HepG2 (cell line): ENCODE results near the gene PSMG3. TPM values are rescaled to one million over a fixed set of nuclear protein-coding genes. Genes with fewer than 3 reads are reported as not detected.

Experiments
- ATAC-seq: fragments of 200-7000 bp; cut with Tn5 transposase; 3 replicates; pipeline ENCODE4 v1.9.1; 2020; ENCODE audit warnings: mild to moderate bottlenecking, moderate library complexity
- BruUV-seq: library from RNA; stranded (reverse); fragments of 400-500 nt; replicated peaks from 2 replicates; lab custom pipeline; 2021; lab: Mats Ljungman, UMichigan
- CTCF ChIA-PET: fragments of 300-600 bp; formaldehyde crosslinking; extraction: SDS; loops from one replicate; lab custom pipeline; 2021; ENCODE audit warnings: low total read pairs, inconsistent platforms, low intra/inter-chr PET ratio; lab: Yijun Ruan, JAX
- POLR2A ChIA-PET: fragments of 350-600 bp; sonication (Branson Sonifier 250); formaldehyde crosslinking; loops from one replicate; lab custom pipeline; 2020; ENCODE audit warnings: antibody characterized with exemption, inconsistent platforms; lab: Yijun Ruan, JAX
- DNase-seq: peaks from one replicate; pipeline ENCODE4 v3.0.0-alpha.2; 2015; ENCODE audit warnings: low spot score
- FAIRE-seq: peaks from 3 replicates; lab custom pipeline; 2011; peaks lifted over from hg19 to GRCh38; lab: Jason Lieb, UNC
- H2AFZ ChIP-seq: one replicate; pipeline ENCODE4 v1.6.1; 2011; ENCODE audit warnings: low read length, inconsistent platforms
- H3K27ac ChIP-seq: fragments of 300-600 bp; 3 replicates; pipeline ENCODE4 v1.8.0; 2011; ENCODE audit warnings: mixed run types, mild to moderate bottlenecking, mixed read lengths, low read length, inconsistent platforms; ENCODE audit not compliant: insufficient read depth; ENCODE audit errors: extremely low read length
- H3K27me3 ChIP-seq, 2 experiments: fragments of 200-600 bp in 1 of 2; 2 replicates in 1 of 2; 3 replicates in 1 of 2; pipeline versions ENCODE4 v1.6.0 to v1.8.0; 2011; ENCODE audit warnings: low read length in 2 of 2, mild to moderate bottlenecking in 2 of 2, moderate library complexity in 2 of 2, inconsistent platforms in 1 of 2; ENCODE audit not compliant: insufficient read depth in 2 of 2, control insufficient read depth in 1 of 2
- H3K36me3 ChIP-seq, 2 experiments: fragments of 200-600 bp in 1 of 2; replicated peaks in 1 of 2; 2 replicates in 1 of 2; 3 replicates in 1 of 2; pipeline versions ENCODE4 v1.5.1 to v1.8.0; 2011; ENCODE audit warnings: low read length in 2 of 2, inconsistent platforms in 1 of 2; ENCODE audit not compliant: insufficient read depth in 2 of 2, control insufficient read depth in 1 of 2
- H3K4me1 ChIP-seq: 2 replicates; pipeline ENCODE4 v1.5.1; 2012; ENCODE audit warnings: low read length, inconsistent platforms; ENCODE audit not compliant: insufficient read depth
- H3K4me2 ChIP-seq: 2 replicates; pipeline ENCODE4 v1.6.0; 2011; ENCODE audit warnings: low read depth, low read length, inconsistent platforms
- H3K4me3 ChIP-seq, 3 experiments: fragments of 200-600 bp in 1 of 3; sonication (generic), shearing (Covaris generic) in 1 of 3; replicated peaks in 1 of 3; 2 replicates each; pipeline ENCODE4 v1.5.1; 2011 to 2016; ENCODE audit warnings: low read length in 3 of 3, inconsistent platforms in 2 of 3, low read depth in 2 of 3, mild to moderate bottlenecking in 2 of 3, control low read depth in 1 of 3, mixed read lengths in 1 of 3; ENCODE audit not compliant: insufficient read depth in 1 of 3
- H3K79me2 ChIP-seq: one replicate; pipeline ENCODE4 v1.6.1; 2011; ENCODE audit warnings: low read length, inconsistent platforms; ENCODE audit not compliant: insufficient read depth
- H3K9ac ChIP-seq: 2 replicates; pipeline ENCODE4 v1.6.0; 2011; ENCODE audit warnings: mild to moderate bottlenecking, low read depth, low read length, inconsistent platforms; ENCODE audit not compliant: insufficient read depth
- H3K9me3 ChIP-seq: 2 replicates; pipeline ENCODE4 v1.5.1; 2012; ENCODE audit warnings: mild to moderate bottlenecking, low read length
- H4K20me1 ChIP-seq: 2 replicates; pipeline ENCODE4 v1.6.0; 2011; ENCODE audit warnings: inconsistent platforms, mild to moderate bottlenecking, low read length, moderate library complexity; ENCODE audit not compliant: insufficient read depth
- AGO2 ChIP-seq: fragments of 200-400 bp; formaldehyde crosslinking; optimal IDR thresholded peaks from 2 replicates; pipeline ENCODE3; 2017; ENCODE audit warnings: mild to moderate bottlenecking, low read depth, low read length, moderate library complexity
- CBX2 ChIP-seq, 2 experiments: fragments of 200-600 bp in 1 of 2; sonication (generic); formaldehyde crosslinking in 1 of 2; IDR thresholded peaks; 2 replicates each; pipeline versions ENCODE4 v1.7.0 to v1.8.1; 2018 to 2022; ENCODE audit warnings: low read depth in 2 of 2, low read length in 1 of 2, mild to moderate bottlenecking in 1 of 2, missing genetic modification reagents in 1 of 2
- FOSL2 ChIP-seq: sonication (generic); formaldehyde crosslinking; IDR thresholded peaks from 2 replicates; pipeline ENCODE4 v1.4.0; 2020; ENCODE audit warnings: missing genetic modification reagents
- HNRNPL ChIP-seq: fragments of 200-400 bp; formaldehyde crosslinking; IDR thresholded peaks from 2 replicates; pipeline ENCODE4 v1.6.1; 2017; ENCODE audit warnings: mild to moderate bottlenecking, low read depth, low read length
- NR2C2 ChIP-seq: sonication (generic); formaldehyde crosslinking; IDR thresholded peaks from 2 replicates; pipeline ENCODE4 v1.4.0; 2020; ENCODE audit warnings: missing genetic modification reagents, mild to moderate bottlenecking, moderate library complexity, borderline replicate concordance
- SALL2 ChIP-seq: sonication (generic); formaldehyde crosslinking; IDR thresholded peaks from 2 replicates; pipeline ENCODE4 v1.8.1; 2023; ENCODE audit warnings: mild to moderate bottlenecking, missing genetic modification reagents, inconsistent platforms
- SAP130 ChIP-seq: IDR thresholded peaks from 2 replicates; pipeline ENCODE4 v1.6.1; 2016; ENCODE audit warnings: low read depth
- ZHX1 ChIP-seq: sonication (generic); formaldehyde crosslinking; IDR thresholded peaks from 2 replicates; pipeline ENCODE4 v1.8.1; 2022; ENCODE audit warnings: low read depth, mild to moderate bottlenecking, missing genetic modification reagents
- ZMAT5 ChIP-seq: sonication (generic); formaldehyde crosslinking; IDR thresholded peaks from 2 replicates; pipeline ENCODE4 v1.5.0; 2020; ENCODE audit warnings: mild to moderate bottlenecking, low read depth, missing genetic modification reagents, borderline replicate concordance
- ZNF264 ChIP-seq: sonication (generic); formaldehyde crosslinking; IDR thresholded peaks from 2 replicates; pipeline ENCODE4 v1.4.0; 2020; ENCODE audit warnings: missing genetic modification reagents
- ZNF44 ChIP-seq: sonication (generic); formaldehyde crosslinking; IDR thresholded peaks from 2 replicates; pipeline ENCODE4 v1.5.1; 2020; ENCODE audit warnings: mild to moderate bottlenecking, missing genetic modification reagents
- ZNF446 ChIP-seq: sonication (generic); formaldehyde crosslinking; IDR thresholded peaks from 2 replicates; pipeline ENCODE4 v1.5.0; 2020; ENCODE audit warnings: mild to moderate bottlenecking, missing genetic modification reagents
- ZSCAN21 ChIP-seq: sonication (generic); formaldehyde crosslinking; IDR thresholded peaks from 2 replicates; pipeline ENCODE4 v1.8.0; 2022; ENCODE audit warnings: mild to moderate bottlenecking, missing genetic modification reagents, moderate library complexity, borderline replicate concordance
- ZSCAN9 ChIP-seq: IDR thresholded peaks from 2 replicates; pipeline ENCODE4 v1.6.1; 2016; ENCODE audit warnings: borderline replicate concordance
- WGBS: methylation state at CpG from one replicate; pipeline ENCODE4 v1.1.6; 2017; ENCODE audit warnings: low lambda C conversion rate; 5-methylcytosine and 5-hydroxymethylcytosine counted together
- in situ Hi-C: cut with HindIII; loops from 2 replicates; pipeline ENCODE4 v1.10.0; 2017; ENCODE audit warnings: low pct_unique_long_range_greater_than_20kb; ENCODE audit not compliant: extremely low pct_ligation_motif_present
- intact Hi-C: fragments of 100-400 bp; cut with micrococcal nuclease; formaldehyde crosslinking; loops from one replicate; pipeline ENCODE4 v1.10.0; 2022; ENCODE audit not compliant: unreplicated experiment
- polyA plus RNA-seq, 8 experiments: library from polyadenylated mRNA; depleted of rRNA in 3 of 8; stranded (reverse) in 7 of 8; unstranded in 1 of 8; fragments of >200 nt; fragmentation: Illumina TruSeq in 4 of 8; extraction: Trizol in 4 of 8; gene quantifications; 2 replicates each; pipeline versions ENCODE4 v1.2.1 to v1.2.3, GENCODE V29; 2011 to 2016; ENCODE audit warnings: low read depth in 4 of 8, missing spikeins in 1 of 8, mixed read lengths in 1 of 8; ENCODE audit not compliant: insufficient read depth in 1 of 8
- total RNA-seq, 5 experiments: library from RNA; depleted of rRNA; stranded (reverse); fragments of >200 nt; fragmentation: Illumina TruSeq; extraction: Trizol; gene quantifications; 2 replicates each; pipeline ENCODE4 v1.2.3, GENCODE V29; 2016; ENCODE audit warnings: low read depth in 1 of 5

PSMG3 gene
- total and polyA plus RNA-seq, 2 of the 13 experiments (the other 11 are each of a cell fraction or from before 2014, with no cell fraction given): 29.6 to 48.4 TPM

- no peak overlapping the region for H3K4me2 ChIP-seq
- no peak for FAIRE-seq
Observed at GRCh38 chr7:1534330-1535099, 35.3 kb downstream of the PSMG3 start.

GRCh38 chr7:1533547-1534329 is 36.1 kb downstream of the PSMG3 start:
- POLR2A ChIA-PET: interaction anchor here (1.1 to 7.0 kb wide), 3 partner anchors 11 to 23 kb away, joined by 3 to 108 read pairs (median 6); partner anchors contain the start of gene TMEM184A
- 97% methylated on average over 13 of the region's 24 CpGs for WGBS
- intact Hi-C loops (no loop called here), in situ Hi-C loops (no loop called here)
- CTCF ChIA-PET: no interaction called here
- no peaks in the 10 kb centered on the region; a peak in 1 of 5 replicates for H3K27me3 ChIP-seq
- H3K27ac ChIP-seq: peak overlapping the region; percentile 81
- peaks cover 58% of the 10 kb centered on the region for H3K79me2 ChIP-seq
- H4K20me1 ChIP-seq: peaks cover 15% of the 10 kb centered on the region; the same call in 1 of the 2 replicates
- H3K9ac ChIP-seq: peak overlapping the region; percentile 84; the same call in 1 of the 2 replicates
- DNase-seq: no peak
- no peak overlapping the region for H2AFZ ChIP-seq
- H3K36me3 ChIP-seq: peaks cover 2 to 3% of the 10 kb centered on the region in 2 experiments; a peak in 2 of 5 replicates
- no peak for FAIRE-seq
- H3K4me2 ChIP-seq: peak overlapping the region; percentile 96
- H3K4me1 ChIP-seq: peaks cover 71% of the 10 kb centered on the region
- no TSS peak for BruUV-seq
- no peaks in the 10 kb centered on the region for H3K9me3 ChIP-seq
- ATAC-seq: no peak
- peak overlapping the region; percentile 60 to 86 (median 86); a peak in 4 of 6 replicates for H3K4me3 ChIP-seq
- TF ChIP-seq ZSCAN9 (CRISPR knock-in tag): no peak
- no peak for TF ChIP-seq ZNF446 (CRISPR knock-in tag)
- TF ChIP-seq ZHX1 (CRISPR knock-in tag): no peak
- TF ChIP-seq ZNF264 (CRISPR knock-in tag): no peak
- TF ChIP-seq SALL2 (CRISPR knock-in tag): no peak
- no peak for TF ChIP-seq ZNF44 (CRISPR knock-in tag)
- TF ChIP-seq SAP130: 0 out of 2 replicates have a peak, but pooled peaks have one; percentile 15
- TF ChIP-seq FOSL2 (CRISPR knock-in tag): no peak
- TF ChIP-seq ZMAT5: no peak
- no peak for TF ChIP-seq ZSCAN21 (CRISPR knock-in tag)
- TF ChIP-seq NR2C2: no peak

More at GRCh38 chr7:1534330-1535099, 35.3 kb downstream of the PSMG3 start:
- no peak overlapping the region for H2AFZ ChIP-seq
- peaks cover 15% of the 10 kb centered on the region; the same call in 1 of the 2 replicates for H4K20me1 ChIP-seq
- no peaks in the 10 kb centered on the region for H3K9me3 ChIP-seq
- no TSS peak for BruUV-seq
- 94% methylated on average over 19 of the region's 30 CpGs for WGBS
- H3K9ac ChIP-seq: no peak overlapping the region
- in situ Hi-C loops (no loop called here), intact Hi-C loops (no loop called here)
- peaks cover 62% of the 10 kb centered on the region for H3K79me2 ChIP-seq
- DNase-seq (no peak), ATAC-seq (no peak)
- H3K4me1 ChIP-seq: peaks cover 69% of the 10 kb centered on the region
- peaks cover 7 to 10% of the 10 kb centered on the region in 2 experiments; a peak in 3 of 5 replicates for H3K36me3 ChIP-seq
- H3K4me3 ChIP-seq: no peak overlapping the region; a peak in 1 of 6 replicates
- no peak for TF ChIP-seq CBX2 (IDR thresholded peaks at IDR 0.05; ENCODE audit: low read depth, low read length)
- TF ChIP-seq CBX2 (CRISPR knock-in tag; IDR thresholded peaks at IDR 0.05; ENCODE audit: low read depth): no peak
- TF ChIP-seq AGO2: peak; percentile 63
- TF ChIP-seq HNRNPL: 0 out of 2 replicates have a peak, but pooled peaks have one; percentile 1
- no peak overlapping the region for H3K27ac ChIP-seq
- POLR2A ChIA-PET: interaction anchor here (1.6 to 7.0 kb wide), 2 partner anchors 19 to 22 kb away, joined by 6 to 108 read pairs; partner anchors contain the start of gene TMEM184A
- H3K27me3 ChIP-seq: no peaks in the 10 kb centered on the region; a peak in 1 of 5 replicates
- CTCF ChIA-PET: no interaction called here
